Astrocyte of the cerebellum (primary cell): ENCODE results near the gene CSRP3.

Experiments used
- DNase-seq: peaks from one replicate; pipeline ENCODE4 v3.0.0-alpha.2; 2011; ENCODE audit warnings: low read depth
- H3K4me3 ChIP-seq: 2 replicates; pipeline ENCODE4 v1.5.1; 2011; ENCODE audit warnings: mild to moderate bottlenecking, low read depth, low read length, moderate library complexity
- in situ Hi-C: cut with HindIII; loops from 2 replicates; pipeline ENCODE4 v1.10.0; 2017; ENCODE audit warnings: low sequenced_read_pairs
- TF ChIP-seq, protein P1 (sequence below): IDR thresholded peaks from 2 replicates; pipeline ENCODE4 v1.5.1; 2012; ENCODE audit warnings: low read length, low read depth, moderate library complexity, mild to moderate bottlenecking; ENCODE audit errors: missing control alignments

Gene CSRP3

GRCh38 chr11:19200410-19201201 lies 1.2 kb downstream of the CSRP3 start:
- TF ChIP-seq, protein P1, sequence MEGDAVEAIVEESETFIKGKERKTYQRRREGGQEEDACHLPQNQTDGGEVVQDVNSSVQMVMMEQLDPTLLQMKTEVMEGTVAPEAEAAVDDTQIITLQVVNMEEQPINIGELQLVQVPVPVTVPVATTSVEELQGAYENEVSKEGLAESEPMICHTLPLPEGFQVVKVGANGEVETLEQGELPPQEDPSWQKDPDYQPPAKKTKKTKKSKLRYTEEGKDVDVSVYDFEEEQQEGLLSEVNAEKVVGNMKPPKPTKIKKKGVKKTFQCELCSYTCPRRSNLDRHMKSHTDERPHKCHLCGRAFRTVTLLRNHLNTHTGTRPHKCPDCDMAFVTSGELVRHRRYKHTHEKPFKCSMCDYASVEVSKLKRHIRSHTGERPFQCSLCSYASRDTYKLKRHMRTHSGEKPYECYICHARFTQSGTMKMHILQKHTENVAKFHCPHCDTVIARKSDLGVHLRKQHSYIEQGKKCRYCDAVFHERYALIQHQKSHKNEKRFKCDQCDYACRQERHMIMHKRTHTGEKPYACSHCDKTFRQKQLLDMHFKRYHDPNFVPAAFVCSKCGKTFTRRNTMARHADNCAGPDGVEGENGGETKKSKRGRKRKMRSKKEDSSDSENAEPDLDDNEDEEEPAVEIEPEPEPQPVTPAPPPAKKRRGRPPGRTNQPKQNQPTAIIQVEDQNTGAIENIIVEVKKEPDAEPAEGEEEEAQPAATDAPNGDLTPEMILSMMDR: no peak
- DNase-seq: peak; percentile 85
- no peak overlapping the region for H3K4me3 ChIP-seq
- in situ Hi-C loops: no loop called here

- TF ChIP-seq, protein P1: no peak
Measured at GRCh38 chr11:19199771-19200170, 2.0 kb downstream of the CSRP3 start.

GRCh38 chr11:19199048-19199447 lies 2.7 kb downstream of the CSRP3 start:
- TF ChIP-seq, protein P1: no peak
- DNase-seq: no peak
- no peak overlapping the region for H3K4me3 ChIP-seq
- in situ Hi-C loops: no loop called here

More at GRCh38 chr11:19199771-19200170, 2.0 kb downstream of the CSRP3 start:
- no peak for DNase-seq
- no peak overlapping the region for H3K4me3 ChIP-seq
- in situ Hi-C loops: no loop called here

DNA sequence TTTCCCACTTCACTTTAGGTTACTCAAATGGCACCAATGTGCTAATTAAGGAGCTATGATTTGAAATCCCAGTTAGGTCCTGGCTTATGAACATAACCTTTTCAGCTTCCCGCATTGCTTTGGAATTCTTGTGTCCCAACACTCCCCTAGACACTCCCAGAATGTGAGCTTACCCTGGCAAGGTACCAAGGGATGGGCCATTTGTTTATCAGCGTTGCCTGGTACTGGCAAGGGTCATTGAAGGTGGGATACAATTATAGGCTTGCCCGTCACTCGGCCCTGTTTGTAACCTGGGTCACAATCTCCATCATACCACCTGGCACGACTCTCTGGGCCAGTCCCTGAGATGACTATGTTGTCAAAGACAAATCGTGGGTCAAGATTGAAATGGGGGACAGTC lies 5.4 kb downstream of the CSRP3 start:
- H3K4me3 ChIP-seq: no peak overlapping the region
- DNase-seq: no peak
- TF ChIP-seq, protein P1: no peak
- in situ Hi-C loops: no loop called here

GRCh38 chr11:19194620-19195308 lies 7.0 kb downstream of the CSRP3 start:
- DNase-seq: no peak
- in situ Hi-C loops: no loop called here
- no peak overlapping the region for H3K4me3 ChIP-seq
- TF ChIP-seq, protein P1: no peak

DNA sequence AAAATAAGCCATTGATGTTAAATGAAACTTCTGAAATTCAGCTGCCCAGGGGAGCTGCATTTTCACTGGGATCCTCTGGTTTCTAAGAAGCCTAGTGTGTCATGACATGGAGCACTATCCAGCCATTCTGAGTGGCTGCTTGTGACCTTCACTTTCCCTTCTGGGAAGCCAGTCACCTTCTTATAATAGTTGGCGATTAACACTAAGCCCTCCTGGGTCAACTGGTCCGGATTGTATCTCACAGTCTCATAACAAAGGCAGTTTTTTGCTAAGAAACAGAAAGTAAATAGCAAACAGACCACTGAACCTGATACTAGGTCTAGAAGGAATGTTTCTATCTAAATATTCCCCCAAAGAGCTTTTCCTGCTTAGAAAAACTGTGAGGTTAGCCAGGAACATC lies 7.9 kb downstream of the CSRP3 start:
- in situ Hi-C loops: no loop called here
- TF ChIP-seq, protein P1: no peak
- no peak overlapping the region for H3K4me3 ChIP-seq
- DNase-seq: no peak
